ENCODE measurements around the gene LILRB3. TPM values are rescaled to one million over a fixed set of nuclear protein-coding genes. Genes with fewer than 3 reads are reported as not detected.
"Not testable (repeated sequence)": the region's sequence is repeated elsewhere in the genome, so short reads cannot be mapped to it uniquely, and the experiment has no call there.

Gene LILRB3
- total RNA-seq, 2 donors from 2014 or later: 0.85 to 1.8 TPM

GRCh38 chr19:54252845-54253244, 30.0 kb upstream of the LILRB3 start:
- Mint-ChIP-seq H3K4me1 (peaks cover 3% of the 10 kb centered on the region), H3K4me3 (no peak overlapping the region), H3K27me3 (peaks cover 6% of the 10 kb centered on the region), H3K27ac (no peak overlapping the region), H3K36me3 (ENCODE audit: low read depth) (no peaks in the 10 kb centered on the region), H3K9me3 (no peaks in the 10 kb centered on the region)
- no peak for ATAC-seq (replicated peaks)

DNA sequence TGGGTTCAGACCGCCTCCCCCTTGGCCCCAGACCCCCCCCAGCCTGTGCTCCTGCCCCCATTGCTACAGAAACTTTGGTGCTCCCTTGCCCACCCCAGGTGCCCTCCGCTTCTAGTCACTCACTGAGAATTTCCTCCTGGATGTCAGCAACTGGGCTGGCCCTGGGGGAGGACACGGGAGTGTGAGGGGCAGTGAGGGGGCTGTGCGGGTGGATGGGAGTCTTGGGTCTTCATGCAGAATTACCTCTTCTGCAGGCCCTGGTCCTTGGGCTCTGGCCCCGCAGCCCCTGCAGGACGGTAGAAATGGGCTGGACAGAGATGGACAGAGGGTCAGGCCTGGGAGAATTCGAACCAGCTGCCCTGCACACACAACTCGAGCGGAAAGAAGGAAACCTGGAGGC, 29.4 kb upstream of the LILRB3 start:
- Mint-ChIP-seq H3K9me3 (no peaks in the 10 kb centered on the region), H3K27ac (no peak overlapping the region), H3K36me3 (ENCODE audit: low read depth) (no peaks in the 10 kb centered on the region), H3K27me3 (peaks cover 6% of the 10 kb centered on the region), H3K4me1 (peaks cover 7% of the 10 kb centered on the region), H3K4me3 (no peak overlapping the region)
- no peak for ATAC-seq (replicated peaks)

GRCh38 chr19:54248016-54248601, 25.3 kb upstream of the LILRB3 start:
- Mint-ChIP-seq H3K27ac (peak overlapping the region; percentile 40), H3K4me3 (peak overlapping the region; percentile 53), H3K36me3 (ENCODE audit: low read depth) (no peaks in the 10 kb centered on the region), H3K27me3 (no peaks in the 10 kb centered on the region), H3K9me3 (no peaks in the 10 kb centered on the region), H3K4me1 (peaks cover 7% of the 10 kb centered on the region)
- ATAC-seq (replicated peaks): peak; percentile 97

DNA sequence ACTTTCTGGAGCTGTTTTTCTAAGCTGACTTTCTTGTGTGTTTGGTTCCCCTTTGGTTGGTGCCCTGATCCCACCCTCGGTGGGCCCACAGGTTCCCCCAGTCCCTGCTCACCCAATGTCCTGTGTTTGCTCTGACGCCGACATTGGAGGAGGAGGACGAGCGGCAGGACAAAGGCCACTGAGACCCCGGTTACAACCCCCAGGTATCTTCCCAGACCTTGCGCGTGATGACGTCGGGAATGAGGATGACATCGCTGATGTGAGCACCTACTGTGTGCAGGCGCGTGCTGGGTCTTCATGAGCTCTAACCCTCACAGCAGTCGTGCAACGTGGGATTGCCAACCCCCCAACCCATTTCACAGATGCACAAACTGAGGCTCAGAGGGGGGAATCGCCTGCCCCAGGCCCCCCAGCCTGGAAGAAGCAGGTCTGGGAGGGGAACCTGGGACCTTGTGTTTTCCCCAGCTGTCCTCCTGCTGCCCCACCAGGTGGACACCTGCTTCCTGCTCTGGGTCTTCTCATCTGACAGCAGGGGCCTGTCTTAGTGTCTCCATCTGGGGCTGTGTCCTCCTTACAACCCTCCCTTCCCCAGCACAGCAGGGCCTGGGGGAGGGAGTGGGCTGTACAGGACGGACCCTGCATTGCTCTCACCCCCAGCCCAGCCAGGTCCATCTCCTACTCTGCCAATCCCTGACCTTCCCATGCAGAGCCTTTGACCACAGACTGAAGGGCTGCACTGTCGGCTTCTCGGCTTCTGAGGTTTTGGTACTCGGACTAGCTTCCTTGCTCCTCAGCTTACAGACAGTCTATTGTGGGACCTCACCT, 24.5 kb upstream of the LILRB3 start:
- peak overlapping the region; percentile 53 for H3K4me3 Mint-ChIP-seq
- H3K27ac Mint-ChIP-seq: peak overlapping the region; percentile 40
- no peaks in the 10 kb centered on the region for H3K36me3 Mint-ChIP-seq (ENCODE audit: low read depth)
- no peak for ATAC-seq (replicated peaks)
- no peaks in the 10 kb centered on the region for H3K9me3 Mint-ChIP-seq
- H3K27me3 Mint-ChIP-seq: no peaks in the 10 kb centered on the region
- peaks cover 7% of the 10 kb centered on the region for H3K4me1 Mint-ChIP-seq

- Mint-ChIP-seq H3K4me3 (no peak overlapping the region), H3K36me3 (ENCODE audit: low read depth) (no peaks in the 10 kb centered on the region), H3K4me1 (peaks cover 7% of the 10 kb centered on the region), H3K27me3 (no peaks in the 10 kb centered on the region), H3K27ac (no peak overlapping the region), H3K9me3 (no peaks in the 10 kb centered on the region)
- no peak for ATAC-seq (replicated peaks)
Measured at GRCh38 chr19:54245936-54246335, 23.1 kb upstream of the LILRB3 start.

GRCh38 chr19:54243809-54244208, 21.0 kb upstream of the LILRB3 start:
- H3K4me3 Mint-ChIP-seq; H3K27ac Mint-ChIP-seq; ATAC-seq (replicated peaks); H3K27me3 Mint-ChIP-seq; H3K9me3 Mint-ChIP-seq; H3K36me3 Mint-ChIP-seq (ENCODE audit: low read depth); H3K4me1 Mint-ChIP-seq: not testable (repeated sequence)

GRCh38 chr19:54242646-54243045, 19.8 kb upstream of the LILRB3 start, which contains the start of gene LILRA6:
LILRA6 (minus strand) TSS chr19:54242790.
- ATAC-seq (replicated peaks): peak; percentile 29
- not testable (repeated sequence) for H3K4me1 Mint-ChIP-seq

GRCh38 chr19:54242234-54242633, 19.4 kb upstream of the LILRB3 start:
- not testable (repeated sequence) for H3K4me1 Mint-ChIP-seq; ATAC-seq (replicated peaks); H3K9me3 Mint-ChIP-seq; H3K27me3 Mint-ChIP-seq; H3K4me3 Mint-ChIP-seq; H3K27ac Mint-ChIP-seq; H3K36me3 Mint-ChIP-seq (ENCODE audit: low read depth)

More at GRCh38 chr19:54242646-54243045, 19.8 kb upstream of the LILRB3 start, which contains the start of gene LILRA6:
- not testable (repeated sequence) for H3K4me3 Mint-ChIP-seq; H3K27me3 Mint-ChIP-seq; H3K36me3 Mint-ChIP-seq (ENCODE audit: low read depth); H3K9me3 Mint-ChIP-seq; H3K27ac Mint-ChIP-seq

DNA sequence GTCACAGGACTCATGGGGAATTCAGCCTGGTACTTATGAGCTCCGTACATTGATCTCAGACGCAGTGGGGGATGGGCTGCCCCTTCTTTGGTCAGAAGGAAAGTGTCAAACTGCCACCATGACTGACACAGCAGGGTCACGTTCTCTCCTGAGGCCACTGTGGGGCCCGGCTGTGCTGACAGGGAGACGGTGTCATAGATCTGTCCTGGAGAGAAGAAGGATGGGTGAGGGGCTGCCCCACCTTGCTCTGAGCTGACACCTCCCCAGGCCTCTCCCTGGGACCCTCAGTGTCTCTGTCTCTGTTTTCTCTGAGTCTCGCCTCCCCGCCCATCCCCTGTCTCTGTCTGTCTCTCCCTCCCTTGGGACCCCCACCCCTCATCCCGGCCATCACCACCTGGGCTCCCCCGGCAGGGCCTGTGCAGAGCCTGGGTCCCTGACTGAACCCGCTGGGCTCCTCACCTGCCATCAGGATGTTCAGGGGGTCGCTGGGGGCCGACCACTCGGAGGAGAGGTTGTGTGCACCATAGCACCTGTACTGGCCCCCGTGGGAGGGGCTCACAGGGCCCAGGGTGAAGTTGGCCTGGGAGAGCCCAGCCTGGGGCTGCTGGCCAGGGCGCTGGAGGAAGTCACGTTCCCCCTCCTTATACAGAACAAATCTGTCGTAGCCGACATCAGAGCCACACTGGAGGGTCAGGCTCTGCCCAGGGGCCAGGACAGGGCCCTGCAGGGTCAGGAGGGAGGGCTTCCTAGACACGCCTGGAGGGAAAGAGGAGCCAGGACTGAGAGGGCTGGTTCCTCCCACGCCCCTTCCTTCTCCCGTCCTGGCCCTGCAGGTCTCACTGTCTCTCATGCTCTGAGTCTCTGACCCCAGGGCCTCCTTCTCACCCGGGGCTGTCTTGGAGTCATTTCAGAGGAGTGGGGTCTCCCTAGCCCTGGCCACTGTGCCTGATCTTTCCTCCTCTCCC, 17.8 kb upstream of the LILRB3 start:
- not testable (repeated sequence) for H3K4me3 Mint-ChIP-seq; H3K36me3 Mint-ChIP-seq (ENCODE audit: low read depth); H3K9me3 Mint-ChIP-seq; H3K27ac Mint-ChIP-seq; H3K4me1 Mint-ChIP-seq; H3K27me3 Mint-ChIP-seq; ATAC-seq (replicated peaks)

DNA sequence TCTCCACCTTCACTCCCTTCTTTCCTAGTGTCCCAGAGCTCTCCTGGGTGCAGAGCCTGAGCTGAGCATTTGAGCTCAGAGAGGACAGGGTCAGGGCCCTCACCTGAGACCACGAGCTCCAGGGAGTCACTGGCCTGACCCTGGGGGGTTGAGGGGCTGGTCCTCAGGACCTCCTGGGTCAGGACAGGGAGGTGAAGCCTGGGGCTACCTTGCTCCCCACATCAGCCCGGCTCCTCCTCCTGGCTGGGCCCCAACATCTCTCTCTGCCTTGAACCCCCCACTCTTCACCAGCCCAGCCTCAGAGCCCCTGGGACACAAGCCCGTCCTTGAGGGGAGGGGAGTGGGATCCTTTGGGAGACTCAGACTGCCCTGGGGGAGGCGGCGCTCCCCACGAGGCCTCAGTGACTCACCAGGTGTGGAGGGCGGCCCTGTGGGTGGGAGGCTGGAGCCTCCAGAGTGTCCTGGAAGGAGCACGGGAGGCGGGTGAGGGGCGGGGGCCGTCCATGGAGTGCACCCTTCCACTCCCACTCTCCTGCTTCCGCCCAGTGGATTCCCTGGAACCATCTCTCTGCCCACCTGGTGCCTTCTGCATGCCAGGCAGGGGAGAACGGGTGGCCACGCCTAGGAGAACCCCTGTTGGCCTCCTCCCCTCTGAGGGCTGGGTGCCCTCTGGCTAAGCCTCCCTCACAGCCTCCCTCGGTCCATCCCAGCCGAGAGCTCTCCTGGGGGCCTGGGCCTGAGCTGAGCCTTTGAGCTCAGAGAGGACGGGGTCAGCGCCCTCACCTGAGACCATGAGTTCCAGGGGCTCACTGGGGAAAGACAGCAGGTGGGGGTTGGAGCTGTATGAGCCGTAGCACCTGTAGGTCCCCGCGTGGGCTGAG, 16.9 kb upstream of the LILRB3 start:
- H3K27me3 Mint-ChIP-seq; H3K27ac Mint-ChIP-seq; ATAC-seq (replicated peaks); H3K4me3 Mint-ChIP-seq; H3K9me3 Mint-ChIP-seq; H3K36me3 Mint-ChIP-seq (ENCODE audit: low read depth); H3K4me1 Mint-ChIP-seq: not testable (repeated sequence)

DNA sequence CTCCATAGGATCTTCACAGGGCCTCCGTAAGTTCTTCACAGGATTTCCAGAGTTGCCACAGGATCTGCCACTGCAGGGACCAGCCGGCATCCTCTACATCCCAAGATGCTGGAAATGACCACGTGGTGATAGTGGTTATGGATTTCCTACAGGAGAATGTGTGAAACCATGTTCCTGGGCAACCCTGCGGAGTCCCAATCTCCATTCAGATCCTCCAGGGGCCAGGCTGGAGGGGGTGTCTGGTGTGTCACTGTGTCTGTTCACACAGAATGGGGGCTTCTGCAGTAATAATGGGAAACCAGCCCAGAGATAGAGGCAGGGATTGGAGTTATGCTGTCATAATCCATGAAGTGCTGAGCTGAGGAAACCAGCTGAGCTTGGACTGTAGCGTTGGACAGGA, 11.1 kb upstream of the LILRB3 start:
- Mint-ChIP-seq H3K9me3 (no peaks in the 10 kb centered on the region), H3K36me3 (ENCODE audit: low read depth) (no peaks in the 10 kb centered on the region), H3K27ac (no peak overlapping the region), H3K27me3 (no peaks in the 10 kb centered on the region), H3K4me1 (no peaks in the 10 kb centered on the region), H3K4me3 (no peak overlapping the region)
- no peak for ATAC-seq (replicated peaks)

DNA sequence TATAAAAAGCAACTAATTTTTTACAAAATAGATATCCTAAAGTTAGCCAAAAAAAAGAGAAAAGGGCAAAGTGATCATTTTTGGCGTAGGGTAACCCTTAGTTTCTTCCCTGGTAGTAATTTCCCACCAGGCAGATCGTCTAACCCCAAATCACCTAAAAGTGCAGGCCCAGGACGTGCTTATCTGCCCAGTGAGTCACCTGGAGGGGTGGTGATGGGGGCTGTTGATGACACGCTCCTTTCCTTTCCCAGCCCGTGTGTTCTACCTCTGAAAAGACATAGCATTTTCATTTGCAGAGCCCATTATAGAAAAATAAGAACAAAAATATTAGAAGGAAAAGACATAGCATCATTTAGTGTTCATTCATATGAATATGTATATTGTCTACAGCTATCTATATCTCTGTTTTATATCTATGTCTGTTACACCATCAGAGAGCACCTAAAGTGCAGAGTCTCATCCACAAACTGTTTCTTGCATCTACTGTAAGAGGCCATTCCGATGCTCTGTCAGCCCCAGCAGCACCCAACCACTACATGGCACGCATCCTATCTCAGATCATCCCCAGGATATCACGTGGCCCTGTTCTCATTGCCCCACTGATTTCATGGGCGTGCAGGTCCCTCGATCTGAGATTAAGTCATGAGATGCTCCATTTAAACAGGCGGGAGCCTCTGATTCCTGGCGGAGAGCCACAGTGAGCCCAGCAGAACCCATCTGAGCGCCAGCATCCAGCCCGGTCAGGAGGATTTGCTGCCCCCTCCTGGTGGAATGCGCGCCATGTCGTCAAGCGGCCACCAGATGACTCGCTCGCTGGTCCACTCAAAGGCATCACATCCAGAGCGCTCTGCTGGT, 8.5 kb upstream of the LILRB3 start:
- H3K9me3 Mint-ChIP-seq: no peaks in the 10 kb centered on the region
- no peaks in the 10 kb centered on the region for H3K27me3 Mint-ChIP-seq
- H3K27ac Mint-ChIP-seq: no peak overlapping the region
- peak; percentile 89 for ATAC-seq (replicated peaks)
- H3K4me1 Mint-ChIP-seq: no peaks in the 10 kb centered on the region
- no peaks in the 10 kb centered on the region for H3K36me3 Mint-ChIP-seq (ENCODE audit: low read depth)
- no peak overlapping the region for H3K4me3 Mint-ChIP-seq

- no peak for ATAC-seq (replicated peaks)
- Mint-ChIP-seq H3K36me3 (ENCODE audit: low read depth) (no peaks in the 10 kb centered on the region), H3K4me1 (no peaks in the 10 kb centered on the region), H3K9me3 (no peaks in the 10 kb centered on the region), H3K27me3 (no peaks in the 10 kb centered on the region), H3K4me3 (no peak overlapping the region), H3K27ac (no peak overlapping the region)
Measured at GRCh38 chr19:54230031-54230430, 7.2 kb upstream of the LILRB3 start.

Data from activated T-helper 17 cell treated with anti-CD3 and anti-CD28 coated beads, Interleukin-2, amount 50 U/mL, for 72 hours (primary cell).